Transverse colon (tissue), 4 donors: ENCODE results near the gene FER1L5.

ENCODE experiments used
- EP300 ChIP-seq: sonication (generic); formaldehyde crosslinking; IDR thresholded peaks from one replicate; pipeline ENCODE4 v1.6.1; 2017; ENCODE audit warnings: antibody characterized with exemption, low read depth
- POLR2A ChIP-seq: fragments of 450-650 bp; IDR thresholded peaks from one replicate; pipeline ENCODE4 v1.6.1; 2016; ENCODE audit warnings: antibody characterized with exemption, mild to moderate bottlenecking, moderate library complexity
- POLR2AphosphoS5 ChIP-seq, 3 donors: sonication (generic); formaldehyde crosslinking; IDR thresholded peaks; one replicate each; pipeline ENCODE4 v1.6.1; 2016; ENCODE audit warnings: antibody characterized with exemption in 3 of 3
- TF ChIP-seq, protein P1 (sequence below), 5 experiments: fragments of 200-600 bp in 3 of 5; fragments of 450-650 bp in 2 of 5; sonication (generic) in 3 of 5; IDR thresholded peaks; 1 replicate in 2 of 5; 2 replicates in 3 of 5; pipeline ENCODE4 v1.5.1; 2016 to 2017; ENCODE audit warnings: antibody characterized with exemption in 5 of 5, inconsistent platforms in 3 of 5, mild to moderate bottlenecking in 2 of 5, moderate library complexity in 1 of 5

DNA sequence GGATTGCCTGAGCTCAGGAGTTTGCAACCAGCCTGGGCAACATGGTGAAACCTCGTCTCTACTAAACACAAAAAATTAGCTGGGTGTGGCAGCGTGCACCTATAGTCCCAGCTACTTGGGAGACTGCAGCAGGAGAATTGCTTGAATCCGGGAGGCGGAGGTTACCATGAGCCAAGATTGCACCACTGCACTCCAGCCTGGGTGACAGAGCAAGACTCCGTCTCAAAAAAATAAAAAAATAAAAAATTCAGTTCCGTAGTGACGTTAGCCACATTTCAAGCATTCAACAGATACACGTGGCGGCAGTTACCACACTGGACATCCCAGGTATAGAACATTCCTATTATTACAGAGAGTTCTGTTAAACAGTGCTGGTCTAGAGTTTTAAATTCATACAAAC, 8.9 kb upstream of the FER1L5 start:
- TF ChIP-seq, protein P1, sequence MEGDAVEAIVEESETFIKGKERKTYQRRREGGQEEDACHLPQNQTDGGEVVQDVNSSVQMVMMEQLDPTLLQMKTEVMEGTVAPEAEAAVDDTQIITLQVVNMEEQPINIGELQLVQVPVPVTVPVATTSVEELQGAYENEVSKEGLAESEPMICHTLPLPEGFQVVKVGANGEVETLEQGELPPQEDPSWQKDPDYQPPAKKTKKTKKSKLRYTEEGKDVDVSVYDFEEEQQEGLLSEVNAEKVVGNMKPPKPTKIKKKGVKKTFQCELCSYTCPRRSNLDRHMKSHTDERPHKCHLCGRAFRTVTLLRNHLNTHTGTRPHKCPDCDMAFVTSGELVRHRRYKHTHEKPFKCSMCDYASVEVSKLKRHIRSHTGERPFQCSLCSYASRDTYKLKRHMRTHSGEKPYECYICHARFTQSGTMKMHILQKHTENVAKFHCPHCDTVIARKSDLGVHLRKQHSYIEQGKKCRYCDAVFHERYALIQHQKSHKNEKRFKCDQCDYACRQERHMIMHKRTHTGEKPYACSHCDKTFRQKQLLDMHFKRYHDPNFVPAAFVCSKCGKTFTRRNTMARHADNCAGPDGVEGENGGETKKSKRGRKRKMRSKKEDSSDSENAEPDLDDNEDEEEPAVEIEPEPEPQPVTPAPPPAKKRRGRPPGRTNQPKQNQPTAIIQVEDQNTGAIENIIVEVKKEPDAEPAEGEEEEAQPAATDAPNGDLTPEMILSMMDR (IDR thresholded peaks at IDR 0.05), result no peak
- TF ChIP-seq POLR2A, result no peak
- no peak for TF ChIP-seq EP300
- TF ChIP-seq POLR2AphosphoS5 (IDR thresholded peaks at IDR 0.05), result no peak
